HG03159 (cell line): Measurements from ENCODE around the gene TXNDC8.
"Not testable (repeated sequence)": the region's sequence is repeated elsewhere in the genome, so short reads cannot be mapped to it uniquely, and the experiment has no call there.

Experiments
- ATAC-seq: cut with Tn5 transposase; IDR thresholded peaks from one replicate; pipeline ENCODE4 v1.9.1; 2021; ENCODE audit warnings: mild to moderate bottlenecking, moderate library complexity; ENCODE audit not compliant: unreplicated experiment

Gene TXNDC8

GRCh38 chr9:110337727-110338126 is at the start of gene TXNDC8:
Gene TXNDC8, minus strand, starts transcription at chr9:110337863.
- ATAC-seq: no peak

GRCh38 chr9:110383491-110383890 is 45.8 kb upstream of the TXNDC8 start:
- no peak for ATAC-seq

GRCh38 chr9:110382731-110383130 is 45.1 kb upstream of the TXNDC8 start:
- ATAC-seq: no peak

- ATAC-seq: no peak
These were observed 33.8 kb upstream of the TXNDC8 start for GRCh38 chr9:110371411-110372007.

GRCh38 chr9:110370315-110370714 is 32.7 kb upstream of the TXNDC8 start:
- ATAC-seq: no peak

- no peak for ATAC-seq
These were observed 26.8 kb upstream of the TXNDC8 start for GRCh38 chr9:110364451-110364850.

- not testable (repeated sequence) for ATAC-seq
These were observed 21.3 kb upstream of the TXNDC8 start for GRCh38 chr9:110358992-110359391.

GRCh38 chr9:110357505-110357904 is 19.8 kb upstream of the TXNDC8 start:
- no peak for ATAC-seq

GRCh38 chr9:110356639-110357395 is 19.2 kb upstream of the TXNDC8 start:
- no peak for ATAC-seq

- ATAC-seq: no peak
These were observed 18.2 kb upstream of the TXNDC8 start for GRCh38 chr9:110355911-110356310.

- no peak for ATAC-seq
These were observed 13.4 kb upstream of the TXNDC8 start for GRCh38 chr9:110351009-110351467.

GRCh38 chr9:110346325-110346724 is 8.7 kb upstream of the TXNDC8 start:
- ATAC-seq: no peak

GRCh38 chr9:110344821-110345220 is 7.2 kb upstream of the TXNDC8 start:
- ATAC-seq: no peak

- no peak for ATAC-seq
These were observed 5.9 kb upstream of the TXNDC8 start for GRCh38 chr9:110343551-110343950.

- no peak for ATAC-seq
These were observed 2.6 kb upstream of the TXNDC8 start for GRCh38 chr9:110340306-110340705.

GRCh38 chr9:110338143-110338542 is 480 bp upstream of the TXNDC8 start:
- no peak for ATAC-seq

GRCh38 chr9:110336363-110336762 is 1.3 kb downstream of the TXNDC8 start:
- no peak for ATAC-seq

GRCh38 chr9:110334871-110335270 is 2.8 kb downstream of the TXNDC8 start:
- ATAC-seq: peak; percentile 23

- peak; percentile 86 for ATAC-seq
These were observed 3.5 kb downstream of the TXNDC8 start for GRCh38 chr9:110334183-110334582.

GRCh38 chr9:110332766-110333165 is 4.9 kb downstream of the TXNDC8 start:
- ATAC-seq: no peak

GRCh38 chr9:110330484-110331105 is 7.1 kb downstream of the TXNDC8 start:
- ATAC-seq: no peak

GRCh38 chr9:110329639-110330230 is 7.9 kb downstream of the TXNDC8 start:
- no peak for ATAC-seq
